HEK293T (cell line): ENCODE data around the gene TPSAB1.
"Not testable (repeated sequence)": the region's sequence is repeated elsewhere in the genome, so short reads cannot be mapped to it uniquely, and the experiment has no call there.

Experiments used
- CTCF ChIA-PET: fragments of 350-600 bp; formaldehyde crosslinking; extraction: SDS; loops from one replicate; lab custom pipeline; 2021; ENCODE audit warnings: antibody characterized with exemption, inconsistent platforms; lab: Yijun Ruan, JAX
- POLR2A ChIA-PET: fragments of 350-600 bp; formaldehyde crosslinking; extraction: SDS; loops from one replicate; lab custom pipeline; 2020; ENCODE audit warnings: antibody characterized with exemption, inconsistent platforms; lab: Yijun Ruan, JAX
- DNase-seq: peaks from one replicate; pipeline ENCODE4 v3.0.0; 2012; ENCODE audit warnings: mixed read lengths; ENCODE audit errors: extremely low spot score
- ARNT ChIP-seq: fragments of 450-650 bp; IDR thresholded peaks from 2 replicates; pipeline ENCODE4 v1.6.1; 2017; ENCODE audit warnings: mild to moderate bottlenecking
- BHLHE40 ChIP-seq: fragments of 450-650 bp; IDR thresholded peaks from 2 replicates; pipeline ENCODE4 v1.6.1; 2016; ENCODE audit warnings: mild to moderate bottlenecking, moderate library complexity, borderline replicate concordance
- CTBP1 ChIP-seq: fragments of 450-650 bp; IDR thresholded peaks from 2 replicates; pipeline ENCODE4 v1.6.1; 2016; ENCODE audit warnings: borderline replicate concordance
- ELF4 ChIP-seq: fragments of 450-650 bp; IDR thresholded peaks from 2 replicates; pipeline ENCODE4 v1.6.1; 2017; ENCODE audit warnings: antibody characterized with exemption
- FOXA1 ChIP-seq: fragments of 450-650 bp; IDR thresholded peaks from 2 replicates; pipeline ENCODE4 v1.6.1; 2016; ENCODE audit warnings: mild to moderate bottlenecking
- FOXK2 ChIP-seq: fragments of 450-650 bp; IDR thresholded peaks from 2 replicates; pipeline ENCODE4 v1.6.1; 2016; ENCODE audit warnings: mild to moderate bottlenecking
- FOXM1 ChIP-seq: fragments of 450-650 bp; IDR thresholded peaks from 2 replicates; pipeline ENCODE4 v1.6.1; 2017; ENCODE audit warnings: mild to moderate bottlenecking, borderline replicate concordance
- HDGF ChIP-seq: fragments of 450-650 bp; IDR thresholded peaks from 2 replicates; pipeline ENCODE4 v1.6.1; 2017; ENCODE audit warnings: antibody characterized with exemption, borderline replicate concordance
- L3MBTL2 ChIP-seq: fragments of 450-650 bp; conservative IDR thresholded peaks from 2 replicates; pipeline ENCODE4 v1.6.1; 2016; ENCODE audit warnings: mild to moderate bottlenecking
- LEF1 ChIP-seq: fragments of 450-650 bp; IDR thresholded peaks from 2 replicates; pipeline ENCODE4 v1.6.1; 2017; ENCODE audit warnings: mild to moderate bottlenecking, borderline replicate concordance
- NFRKB ChIP-seq: fragments of 450-650 bp; IDR thresholded peaks from 2 replicates; pipeline ENCODE4 v1.6.1; 2016; ENCODE audit warnings: mild to moderate bottlenecking, moderate library complexity
- PKNOX1 ChIP-seq: fragments of 450-650 bp; IDR thresholded peaks from 2 replicates; pipeline ENCODE4 v1.6.1; 2016
- SP1 ChIP-seq: fragments of 450-650 bp; IDR thresholded peaks from 2 replicates; pipeline ENCODE4 v1.6.1; 2017
- SUZ12 ChIP-seq: fragments of 450-650 bp; IDR thresholded peaks from 2 replicates; pipeline ENCODE4 v1.6.1; 2016; ENCODE audit warnings: mild to moderate bottlenecking
- TARDBP ChIP-seq: fragments of 450-650 bp; IDR thresholded peaks from 2 replicates; pipeline ENCODE4 v1.6.1; 2016
- ZNF384 ChIP-seq: fragments of 450-650 bp; IDR thresholded peaks from 2 replicates; pipeline ENCODE4 v1.6.1; 2016

TPSAB1 gene

GRCh38 chr16:1255276-1256122 lies 15.0 kb downstream of the TPSAB1 start, which contains the start of gene TPSD1:
TSS of gene TPSD1 (plus strand) at chr16:1256069. CDS start at chr16:1256281, 212 bp downstream.
- POLR2A ChIA-PET, CTCF ChIA-PET, DNase-seq: not testable (repeated sequence)

- POLR2A ChIA-PET, DNase-seq: not testable (repeated sequence)
Observed at GRCh38 chr16:1256296-1256873, 15.9 kb downstream of the TPSAB1 start.

GRCh38 chr16:1256874-1257322 lies 16.4 kb downstream of the TPSAB1 start:
- ChIA-PET POLR2A (no interaction called here), CTCF (no interaction called here)

More at GRCh38 chr16:1256296-1256873, 15.9 kb downstream of the TPSAB1 start:
- CTCF ChIA-PET, result not testable (repeated sequence)

GRCh38 chr16:1257561-1258224 lies 17.2 kb downstream of the TPSAB1 start:
- POLR2A ChIA-PET, result no interaction called here
- CTCF ChIA-PET, result no interaction called here
- no peak for DNase-seq
- no peak for TF ChIP-seq SP1
- no peak for TF ChIP-seq L3MBTL2
- no peak for TF ChIP-seq SUZ12
- no peak for TF ChIP-seq ARNT
- no peak for TF ChIP-seq HDGF
- no peak for TF ChIP-seq LEF1
- TF ChIP-seq FOXM1, result no peak
- TF ChIP-seq FOXK2, result no peak
- no peak for TF ChIP-seq TARDBP
- TF ChIP-seq ZNF384, result no peak
- TF ChIP-seq BHLHE40, result no peak
- TF ChIP-seq FOXA1, result no peak
- no peak for TF ChIP-seq NFRKB
- no peak for TF ChIP-seq PKNOX1

More at GRCh38 chr16:1256874-1257322, 16.4 kb downstream of the TPSAB1 start:
- no peak for DNase-seq
- TF ChIP-seq NFRKB, result no peak

GRCh38 chr16:1258225-1258600 lies 17.7 kb downstream of the TPSAB1 start:
- TF ChIP-seq ELF4 (no peak), FOXM1 (no peak), SUZ12 (no peak), ZNF384 (no peak), TARDBP (no peak), NFRKB (no peak), PKNOX1 (no peak), L3MBTL2 (no peak), FOXK2 (no peak), BHLHE40 (no peak), LEF1 (no peak), SP1 (no peak), FOXA1 (no peak), CTBP1 (no peak), HDGF (no peak), ARNT (no peak)
- DNase-seq, result no peak
- POLR2A ChIA-PET, result no interaction called here
- CTCF ChIA-PET, result no interaction called here

- ChIA-PET POLR2A (no interaction called here), CTCF (no interaction called here)
- DNase-seq, result no peak
- no peak for TF ChIP-seq ELF4
- TF ChIP-seq NFRKB, result no peak
- no peak for TF ChIP-seq SUZ12
- no peak for TF ChIP-seq CTBP1
- no peak for TF ChIP-seq PKNOX1
- no peak for TF ChIP-seq TARDBP
- TF ChIP-seq SP1, result no peak
- no peak for TF ChIP-seq FOXA1
- no peak for TF ChIP-seq FOXM1
- no peak for TF ChIP-seq HDGF
- no peak for TF ChIP-seq L3MBTL2
- TF ChIP-seq FOXK2, result no peak
- no peak for TF ChIP-seq BHLHE40
- no peak for TF ChIP-seq ZNF384
- no peak for TF ChIP-seq ARNT
- TF ChIP-seq LEF1, result no peak
Observed at GRCh38 chr16:1258906-1259759, 18.6 kb downstream of the TPSAB1 start.
